ENCODE results near the gene CCIN. TPM values are rescaled to one million over a fixed set of nuclear protein-coding genes. Genes with fewer than 3 reads are reported as not detected.

Gene CCIN
- total and polyA plus RNA-seq, 2 donors from 2014 or later, result 0.13 TPM; not detected in 1

- FAIRE-seq (no peak), DNase-seq (peak in 2 of 5 donors; percentile 72 to 98)
- H3K27ac ChIP-seq (ENCODE audit: low read depth in 2 of 2, low read length in 2 of 2), result no peak overlapping the region
- intact Hi-C loops (cut with DNase I), result no loop called here
- H3K27me3 ChIP-seq (ENCODE audit: control insufficient read depth, insufficient read depth, low read length), result no peaks in the 10 kb centered on the region
- H3K36me3 ChIP-seq (ENCODE audit: control insufficient read depth in 2 of 3, insufficient read depth in 3 of 3, low read length in 3 of 3), result no peaks in the 10 kb centered on the region
- no peak overlapping the region for H3K4me3 ChIP-seq (ENCODE audit: low read length in 3 of 3)
- H3K9me3 ChIP-seq (ENCODE audit: control insufficient read depth in 2 of 3, insufficient read depth in 1 of 3, low read length in 3 of 3), result peaks cover 0 to 4% (median 0%) of the 10 kb centered on the region in 3 donors
- no peak overlapping the region for H3K9ac ChIP-seq (ENCODE audit: low read length in 3 of 3)
- no peak for TF ChIP-seq CTCF (IDR thresholded peaks at IDR 0.05; ENCODE audit: borderline replicate concordance, extremely low read depth, insufficient read depth)
- peaks cover 0 to 4% (median 0%) of the 10 kb centered on the region in 3 donors for H3K4me1 ChIP-seq (ENCODE audit: control insufficient read depth in 2 of 3, insufficient read depth in 2 of 3, low read depth in 1 of 3, low read length in 3 of 3)
These were observed 20.7 kb upstream of the CCIN start for GRCh38 chr9:36148311-36149051.

GRCh38 chr9:36149197-36149596, 20.0 kb upstream of the CCIN start:
- no peak overlapping the region for H3K4me3 ChIP-seq (ENCODE audit: low read length in 3 of 3)
- H3K9me3 ChIP-seq (ENCODE audit: control insufficient read depth in 2 of 3, insufficient read depth in 1 of 3, low read length in 3 of 3), result peaks cover 0 to 4% (median 0%) of the 10 kb centered on the region in 3 donors
- no peaks in the 10 kb centered on the region for H3K27me3 ChIP-seq (ENCODE audit: control insufficient read depth, insufficient read depth, low read length)
- no peak for FAIRE-seq
- no peak overlapping the region for H3K27ac ChIP-seq (ENCODE audit: low read depth in 2 of 2, low read length in 2 of 2)
- H3K9ac ChIP-seq (ENCODE audit: low read length in 3 of 3), result no peak overlapping the region
- H3K4me1 ChIP-seq (ENCODE audit: control insufficient read depth in 2 of 3, insufficient read depth in 2 of 3, low read depth in 1 of 3, low read length in 3 of 3), result peaks cover 0 to 4% (median 2%) of the 10 kb centered on the region in 3 donors
- peak in 1 of 5 donors; percentile 65 for DNase-seq
- intact Hi-C loops (cut with DNase I), result no loop called here
- no peaks in the 10 kb centered on the region for H3K36me3 ChIP-seq (ENCODE audit: control insufficient read depth in 2 of 3, insufficient read depth in 3 of 3, low read length in 3 of 3)
- no peak for TF ChIP-seq CTCF (IDR thresholded peaks at IDR 0.05; ENCODE audit: borderline replicate concordance, extremely low read depth, insufficient read depth)

- intact Hi-C loops (cut with DNase I), result no loop called here
- H3K9ac ChIP-seq (ENCODE audit: low read length in 3 of 3), result no peak overlapping the region
- no peaks in the 10 kb centered on the region for H3K27me3 ChIP-seq (ENCODE audit: control insufficient read depth, insufficient read depth, low read length)
- DNase-seq (peak in 1 of 5 donors; percentile 43), FAIRE-seq (no peak)
- no peak for TF ChIP-seq CTCF (IDR thresholded peaks at IDR 0.05; ENCODE audit: borderline replicate concordance, extremely low read depth, insufficient read depth)
- peaks cover 0 to 2% (median 0%) of the 10 kb centered on the region in 3 donors for H3K9me3 ChIP-seq (ENCODE audit: control insufficient read depth in 2 of 3, insufficient read depth in 1 of 3, low read length in 3 of 3)
- H3K4me1 ChIP-seq (ENCODE audit: control insufficient read depth in 2 of 3, insufficient read depth in 2 of 3, low read depth in 1 of 3, low read length in 3 of 3), result peaks cover 0 to 10% (median 8%) of the 10 kb centered on the region in 3 donors
- H3K4me3 ChIP-seq (ENCODE audit: low read length in 3 of 3), result no peak overlapping the region
- H3K36me3 ChIP-seq (ENCODE audit: control insufficient read depth in 2 of 3, insufficient read depth in 3 of 3, low read length in 3 of 3), result no peaks in the 10 kb centered on the region
- H3K27ac ChIP-seq (ENCODE audit: low read depth in 2 of 2, low read length in 2 of 2), result no peak overlapping the region
These were observed 18.4 kb upstream of the CCIN start for GRCh38 chr9:36150574-36151315.
